ENCODE measurements around the gene MYO1B.

MYO1B gene

GRCh38 chr2:191299866-191300265 lies 54.7 kb downstream of the MYO1B start:
- Histone ChIP-seq H3K79me2 (ENCODE audit: insufficient read depth, low read length) (peaks cover 5% of the 10 kb centered on the region; the same call in 1 of the 2 replicates), H4K20me1 (ENCODE audit: insufficient read depth, low read length, poor library complexity, severe bottlenecking) (no peaks in the 10 kb centered on the region), H3K27me3 (ENCODE audit: insufficient read depth, low read length, poor library complexity, severe bottlenecking) (no peaks in the 10 kb centered on the region), H3K9ac (ENCODE audit: low read depth, low read length, poor library complexity, severe bottlenecking) (no peak overlapping the region), H3K4me2 (ENCODE audit: low read depth, low read length, poor library complexity, severe bottlenecking) (no peak overlapping the region), H3K4me1 (ENCODE audit: insufficient read depth, low read length, poor library complexity, severe bottlenecking) (no peaks in the 10 kb centered on the region), H3K36me3 (ENCODE audit: insufficient read depth, low read length) (peaks cover 5% of the 10 kb centered on the region; the same call in 1 of the 2 replicates), H3K9me2 (replicated peaks; ENCODE audit: low read depth, low read length) (no peaks in the 10 kb centered on the region), H2AFZ (ENCODE audit: low read length) (no peak overlapping the region), H3K9me3 (ENCODE audit: insufficient read depth, low read depth, low read length) (no peaks in the 10 kb centered on the region), H3K4me3 (ENCODE audit: low read length, poor library complexity, severe bottlenecking) (no peak overlapping the region), H3F3A (ENCODE audit: low read depth) (no peaks in the 10 kb centered on the region)
- TF ChIP-seq CTCF (conservative IDR thresholded peaks at IDR 0.05; ENCODE audit: low read length) (no peak), EZH2phosphoT487 (IDR thresholded peaks at IDR 0.05; ENCODE audit: borderline replicate concordance) (no peak)

- H3K79me2 ChIP-seq (ENCODE audit: insufficient read depth, low read length) = peaks cover 10% of the 10 kb centered on the region; the same call in 1 of the 2 replicates
- peaks cover 5% of the 10 kb centered on the region; the same call in 1 of the 2 replicates for H3K36me3 ChIP-seq (ENCODE audit: insufficient read depth, low read length)
These were observed 56.8 kb downstream of the MYO1B start for GRCh38 chr2:191301971-191302370.

GRCh38 chr2:191302459-191303139 lies 57.4 kb downstream of the MYO1B start:
- Histone ChIP-seq H3K79me2 (ENCODE audit: insufficient read depth, low read length) (peaks cover 10% of the 10 kb centered on the region; the same call in 1 of the 2 replicates), H3K36me3 (ENCODE audit: insufficient read depth, low read length) (peaks cover 3% of the 10 kb centered on the region; the same call in 1 of the 2 replicates), H3K27me3 (ENCODE audit: insufficient read depth, low read length, poor library complexity, severe bottlenecking) (no peaks in the 10 kb centered on the region), H3K4me3 (ENCODE audit: low read length, poor library complexity, severe bottlenecking) (no peak overlapping the region), H3K9me3 (ENCODE audit: insufficient read depth, low read depth, low read length) (no peaks in the 10 kb centered on the region), H3K9ac (ENCODE audit: low read depth, low read length, poor library complexity, severe bottlenecking) (no peak overlapping the region), H2AFZ (ENCODE audit: low read length) (no peak overlapping the region), H4K20me1 (ENCODE audit: insufficient read depth, low read length, poor library complexity, severe bottlenecking) (no peaks in the 10 kb centered on the region), H3K4me2 (ENCODE audit: low read depth, low read length, poor library complexity, severe bottlenecking) (no peak overlapping the region), H3K4me1 (ENCODE audit: insufficient read depth, low read length, poor library complexity, severe bottlenecking) (no peaks in the 10 kb centered on the region), H3K9me2 (replicated peaks; ENCODE audit: low read depth, low read length) (no peaks in the 10 kb centered on the region), H3F3A (ENCODE audit: low read depth) (no peaks in the 10 kb centered on the region)
- no peak for TF ChIP-seq EZH2phosphoT487 (IDR thresholded peaks at IDR 0.05; ENCODE audit: borderline replicate concordance)
- TF ChIP-seq CTCF (conservative IDR thresholded peaks at IDR 0.05; ENCODE audit: low read length) = peak; percentile 69

More at GRCh38 chr2:191301971-191302370, 56.8 kb downstream of the MYO1B start:
- TF ChIP-seq CTCF (conservative IDR thresholded peaks at IDR 0.05; ENCODE audit: low read length) (no peak), EZH2phosphoT487 (IDR thresholded peaks at IDR 0.05; ENCODE audit: borderline replicate concordance) (no peak)
- Histone ChIP-seq H3F3A (ENCODE audit: low read depth) (no peaks in the 10 kb centered on the region), H3K9me3 (ENCODE audit: insufficient read depth, low read depth, low read length) (no peaks in the 10 kb centered on the region), H3K4me2 (ENCODE audit: low read depth, low read length, poor library complexity, severe bottlenecking) (no peak overlapping the region), H3K9me2 (replicated peaks; ENCODE audit: low read depth, low read length) (no peaks in the 10 kb centered on the region), H3K9ac (ENCODE audit: low read depth, low read length, poor library complexity, severe bottlenecking) (no peak overlapping the region), H4K20me1 (ENCODE audit: insufficient read depth, low read length, poor library complexity, severe bottlenecking) (no peaks in the 10 kb centered on the region), H2AFZ (ENCODE audit: low read length) (no peak overlapping the region), H3K4me3 (ENCODE audit: low read length, poor library complexity, severe bottlenecking) (no peak overlapping the region), H3K27me3 (ENCODE audit: insufficient read depth, low read length, poor library complexity, severe bottlenecking) (no peaks in the 10 kb centered on the region), H3K4me1 (ENCODE audit: insufficient read depth, low read length, poor library complexity, severe bottlenecking) (no peaks in the 10 kb centered on the region)

Measured in Loucy (cell line).